GM12801 (cell line): Measurements from ENCODE around the gene SV2C.

Source experiments
- CTCF ChIP-seq: IDR thresholded peaks from one replicate; pipeline ENCODE4 v1.5.1; 2011; ENCODE audit warnings: control low read depth; ENCODE audit not compliant: insufficient read length; ENCODE audit errors: extremely low read depth

Gene SV2C

GRCh38 chr5:76277736-76278135, 194.6 kb downstream of the SV2C start:
- TF ChIP-seq CTCF, result no peak

- TF ChIP-seq CTCF, result no peak
Observed at GRCh38 chr5:76278261-76278789, 195.1 kb downstream of the SV2C start.

- TF ChIP-seq CTCF, result no peak
Observed at GRCh38 chr5:76280494-76280893, 197.3 kb downstream of the SV2C start.

- TF ChIP-seq CTCF, result no peak
Observed at GRCh38 chr5:76283670-76284069, 200.5 kb downstream of the SV2C start.

- TF ChIP-seq CTCF, result no peak
Observed at GRCh38 chr5:76289692-76290091, 206.5 kb downstream of the SV2C start.

GRCh38 chr5:76290321-76290757, 207.2 kb downstream of the SV2C start:
- no peak for TF ChIP-seq CTCF

GRCh38 chr5:76291305-76292077, 208.3 kb downstream of the SV2C start:
- TF ChIP-seq CTCF, result no peak
